IPS DF 19.7 (cell line): ENCODE results near the gene MAGI1.

Source experiments
- DNase-seq: peaks from one replicate; pipeline ENCODE4 v3.0.0-alpha.2; 2013; ENCODE audit warnings: low read depth, low spot score

The MAGI1 gene

DNA sequence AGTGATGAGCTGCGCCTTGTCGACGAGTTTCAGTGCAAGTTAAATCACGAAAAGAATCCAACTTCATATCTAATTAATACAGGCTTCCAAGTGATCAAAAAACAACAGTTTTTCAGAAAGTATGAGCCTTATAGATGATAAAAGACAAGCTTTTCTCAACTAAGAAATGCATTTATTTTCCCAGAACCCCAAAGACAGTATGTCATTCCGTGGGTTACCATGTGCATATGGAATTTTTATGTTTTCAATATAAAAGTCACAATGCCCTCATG is 442.8 kb downstream of the MAGI1 start:
- no peak for DNase-seq

DNA sequence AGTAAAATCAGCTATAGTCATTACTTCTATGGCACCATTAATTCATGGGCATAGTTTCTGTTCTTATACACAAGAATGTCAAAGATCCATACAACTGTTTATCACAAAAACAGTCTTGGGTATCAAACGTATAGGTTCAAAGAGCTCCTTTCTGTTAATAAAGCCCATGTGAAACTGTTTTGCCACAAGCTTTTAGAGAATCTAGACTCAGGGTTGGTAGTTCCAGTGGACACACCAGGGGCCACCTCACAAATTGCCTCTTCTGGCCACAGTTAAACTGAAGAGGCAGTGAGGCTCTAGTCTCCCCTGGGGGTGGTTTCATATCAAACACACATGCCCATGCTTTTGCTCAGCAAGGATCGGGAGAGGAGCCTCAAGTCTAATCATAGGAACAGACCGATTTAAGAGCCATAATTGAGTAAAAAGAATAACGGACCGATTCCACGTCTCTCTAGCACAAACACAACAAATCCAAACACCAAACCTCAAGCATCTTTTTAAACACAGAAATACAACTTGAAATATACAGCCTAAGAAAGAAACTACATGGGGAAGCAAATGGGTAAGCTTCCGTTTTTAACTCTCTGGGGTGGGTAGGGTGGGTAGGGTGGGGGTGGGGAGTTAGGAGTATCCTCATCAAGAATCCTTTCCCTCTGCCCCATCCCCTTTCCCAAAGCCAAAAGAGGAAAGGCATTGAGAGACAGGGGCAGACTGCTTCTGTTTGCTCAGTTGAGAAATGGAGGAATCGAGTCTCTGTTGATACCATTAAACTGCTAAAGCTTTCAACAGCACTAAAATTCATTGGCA is 443.3 kb downstream of the MAGI1 start:
- DNase-seq: no peak

DNA sequence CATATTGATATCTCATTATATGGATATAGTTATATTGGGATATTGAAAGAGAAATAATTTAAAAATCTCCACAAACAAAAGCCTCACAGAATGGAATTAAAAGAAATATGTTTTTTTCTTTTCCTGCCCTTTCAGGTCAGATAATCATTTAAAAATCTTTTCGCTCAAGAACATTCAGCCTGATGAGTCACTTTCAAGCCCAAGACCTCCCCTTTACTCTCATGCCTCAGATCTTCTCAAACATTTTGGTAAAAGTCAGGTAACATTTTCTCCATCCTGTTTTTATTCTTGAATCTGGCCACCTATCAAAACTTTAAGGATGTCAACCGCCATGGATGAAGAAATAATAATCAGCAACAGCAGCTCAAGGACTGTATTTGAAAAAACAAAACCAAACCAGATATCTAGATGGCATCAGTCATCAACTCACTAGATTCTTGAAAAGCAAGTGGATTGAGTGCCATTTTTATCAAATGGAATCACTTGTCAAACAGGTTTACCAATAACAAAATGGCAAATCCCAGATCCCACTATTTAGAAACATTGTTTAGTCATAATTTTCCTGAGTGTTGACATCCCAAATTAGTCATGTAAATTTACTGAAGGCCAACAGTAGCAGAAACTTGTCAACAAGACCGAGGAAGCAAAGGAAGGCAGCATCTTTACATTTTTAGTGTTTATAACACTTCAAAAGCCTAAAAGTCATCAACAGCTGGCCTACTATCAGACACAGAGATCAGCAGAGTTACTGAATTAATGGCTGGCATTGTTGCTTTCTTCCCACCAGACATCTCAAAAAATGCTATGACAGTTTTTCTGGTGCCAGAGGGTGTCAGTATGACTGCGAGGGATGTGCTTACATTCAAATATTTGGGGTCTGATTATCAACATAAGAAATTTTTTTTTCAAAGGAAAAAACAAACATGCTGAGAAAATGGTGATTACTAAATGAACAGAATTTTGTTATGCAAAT is 444.7 kb downstream of the MAGI1 start:
- no peak for DNase-seq

DNA sequence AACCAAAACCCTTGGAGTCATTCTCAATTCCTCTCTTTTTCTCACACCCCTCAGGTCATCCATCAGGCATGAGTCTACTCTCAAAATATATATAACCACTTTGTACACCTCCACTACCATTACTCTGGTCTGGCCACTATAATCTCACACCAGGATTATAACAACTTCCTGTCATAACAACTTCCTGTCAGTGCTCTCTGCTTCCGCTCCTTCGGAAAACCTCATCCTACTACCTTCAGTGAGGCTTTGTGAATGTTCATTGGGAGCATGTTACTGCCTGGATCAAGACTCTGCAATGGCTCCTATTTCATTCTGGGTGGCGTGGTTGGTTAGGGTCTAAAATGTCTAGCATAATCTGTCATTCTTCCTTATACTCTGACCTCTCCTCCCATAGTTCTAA is 447.4 kb downstream of the MAGI1 start:
- no peak for DNase-seq

DNA sequence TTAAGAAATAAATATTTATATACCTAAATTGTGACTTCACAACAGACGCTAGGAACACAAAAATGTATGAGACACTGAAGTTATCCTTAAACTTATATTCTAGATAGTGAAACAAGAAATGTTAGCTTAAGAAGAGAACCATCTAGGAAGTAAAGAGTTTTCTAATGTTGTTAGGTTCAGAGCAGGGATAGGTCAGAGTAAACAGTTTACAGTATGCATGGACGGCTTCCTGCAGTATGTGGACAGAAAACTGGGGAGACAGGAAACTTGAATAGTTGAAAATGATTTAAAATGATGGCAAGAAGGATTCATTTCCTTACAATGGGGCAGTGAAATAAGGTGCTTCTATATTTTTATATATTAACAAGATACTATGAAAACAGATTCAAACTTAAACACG is 449.8 kb downstream of the MAGI1 start:
- no peak for DNase-seq

DNA sequence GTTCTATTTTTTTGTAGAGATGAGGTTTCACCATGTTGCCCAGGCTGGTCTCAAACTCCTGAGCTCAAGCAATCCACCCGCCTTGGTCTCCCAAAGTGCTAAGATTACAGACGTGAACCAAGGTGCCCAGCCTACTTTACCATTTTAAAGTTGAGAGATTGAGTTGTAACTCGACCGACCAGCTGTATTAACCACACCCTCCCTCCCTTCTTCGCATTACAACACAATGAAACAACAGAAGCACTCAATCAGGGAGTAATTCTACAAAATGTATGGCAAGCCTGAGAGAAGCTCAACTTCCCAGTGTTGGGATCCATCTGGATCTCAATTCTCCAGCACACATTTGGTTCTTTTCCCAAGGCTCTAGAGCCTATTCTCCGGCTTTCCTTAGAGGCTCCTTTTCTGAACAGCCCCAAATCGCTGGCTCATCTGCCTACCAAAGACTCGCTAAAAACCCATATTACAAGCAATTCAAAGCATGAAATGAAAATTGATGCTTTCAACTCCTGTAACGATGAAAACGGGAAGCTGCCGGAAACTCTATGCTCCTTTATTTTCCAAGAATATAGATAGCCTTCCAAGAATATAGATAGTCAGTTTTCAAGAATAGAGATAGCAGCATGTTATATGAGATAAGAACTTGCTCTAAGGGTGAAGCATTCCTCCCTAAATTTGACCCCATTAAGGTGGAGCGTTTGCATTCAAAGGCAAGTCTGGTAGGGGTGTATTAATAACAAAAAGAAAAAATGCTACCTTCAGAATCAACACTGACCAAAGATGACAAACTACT is 450.9 kb downstream of the MAGI1 start:
- no peak for DNase-seq

DNA sequence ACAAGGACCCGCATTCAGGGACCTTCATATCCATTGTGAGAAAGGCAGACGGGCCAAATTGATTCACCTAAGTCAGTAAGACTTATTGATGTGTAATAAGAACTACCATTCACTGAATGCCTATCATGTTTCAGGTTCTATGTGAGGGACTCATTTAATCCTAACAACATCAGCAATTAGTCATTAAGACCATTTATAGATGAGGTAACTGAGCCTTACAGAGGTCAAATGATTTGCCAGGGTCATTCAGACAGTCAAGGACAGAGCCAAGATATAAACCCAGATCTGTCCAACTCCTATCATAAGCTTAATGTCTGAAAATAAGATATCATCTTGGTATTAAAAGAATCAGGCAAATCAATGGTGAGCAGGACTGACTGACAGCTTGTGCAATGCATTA is 453.8 kb downstream of the MAGI1 start:
- no peak for DNase-seq

DNA sequence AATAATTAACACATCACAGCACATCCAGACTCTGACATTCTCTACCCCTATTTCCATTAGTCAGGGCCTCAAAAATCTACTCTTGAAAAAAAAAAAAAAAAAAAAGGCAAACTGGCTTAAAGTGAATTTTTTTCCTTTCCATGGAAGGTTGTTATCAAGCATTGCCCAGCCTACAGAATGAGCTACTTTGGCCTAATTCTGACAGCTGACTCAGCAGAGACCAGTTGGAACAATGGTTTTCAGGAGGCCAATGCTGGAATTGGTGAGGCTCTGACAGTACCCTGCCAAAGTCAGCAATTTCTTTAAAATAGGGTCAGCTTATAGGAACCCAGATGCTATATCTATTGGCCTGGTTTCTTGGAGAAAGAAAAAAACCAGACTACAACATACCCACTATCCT is 454.7 kb downstream of the MAGI1 start:
- no peak for DNase-seq

DNA sequence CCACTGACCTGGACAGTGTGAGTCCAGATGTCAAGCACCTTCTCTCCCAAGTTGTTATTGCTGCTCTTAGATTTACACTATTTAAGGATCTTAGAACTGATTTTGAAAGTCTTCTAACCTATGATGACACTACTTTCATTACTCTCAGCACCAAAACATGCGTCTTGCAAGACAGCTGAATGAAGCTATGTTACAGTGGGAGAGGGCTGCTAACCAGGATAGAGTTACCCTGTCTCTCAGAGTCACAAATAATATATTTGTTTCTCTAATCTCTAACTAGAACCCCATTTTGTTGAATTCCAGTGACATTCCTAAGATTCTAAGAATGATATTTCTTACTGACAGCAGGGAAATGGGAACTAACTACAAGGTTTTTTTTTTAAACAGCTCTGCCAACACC is 455.5 kb downstream of the MAGI1 start:
- no peak for DNase-seq

DNA sequence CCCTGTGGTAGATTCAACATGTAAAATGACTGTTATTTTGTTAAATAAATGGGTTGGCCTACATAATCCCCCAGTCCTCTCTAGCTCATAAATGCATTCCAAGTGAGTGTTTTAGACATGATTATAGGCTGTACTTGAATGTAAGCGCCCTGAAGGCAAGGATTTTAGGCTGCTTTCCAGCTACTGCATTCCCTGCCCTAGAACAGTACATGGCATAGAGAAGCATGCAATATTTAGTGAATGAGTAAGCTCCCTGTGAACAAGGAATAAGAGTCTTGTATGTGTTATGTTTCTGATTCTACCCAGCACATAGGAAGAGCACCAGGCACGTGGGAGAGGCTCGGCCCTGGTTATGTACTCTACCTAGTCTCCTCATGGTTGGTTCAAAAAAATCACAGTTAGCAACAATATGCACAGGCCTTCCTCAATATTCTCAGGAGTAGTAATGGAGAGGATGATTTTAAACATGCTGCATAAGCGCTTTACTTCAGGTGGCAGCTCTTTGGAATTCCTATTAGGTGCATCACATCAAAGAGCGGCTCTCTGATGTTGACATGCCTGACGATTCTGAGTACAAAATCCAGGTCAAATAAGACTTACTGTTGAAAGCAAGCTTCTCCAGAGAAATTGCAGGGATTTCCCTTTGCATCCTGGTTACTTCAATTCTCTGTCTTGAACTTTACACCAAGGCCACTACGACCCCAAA is 456.6 kb downstream of the MAGI1 start:
- no peak for DNase-seq

DNA sequence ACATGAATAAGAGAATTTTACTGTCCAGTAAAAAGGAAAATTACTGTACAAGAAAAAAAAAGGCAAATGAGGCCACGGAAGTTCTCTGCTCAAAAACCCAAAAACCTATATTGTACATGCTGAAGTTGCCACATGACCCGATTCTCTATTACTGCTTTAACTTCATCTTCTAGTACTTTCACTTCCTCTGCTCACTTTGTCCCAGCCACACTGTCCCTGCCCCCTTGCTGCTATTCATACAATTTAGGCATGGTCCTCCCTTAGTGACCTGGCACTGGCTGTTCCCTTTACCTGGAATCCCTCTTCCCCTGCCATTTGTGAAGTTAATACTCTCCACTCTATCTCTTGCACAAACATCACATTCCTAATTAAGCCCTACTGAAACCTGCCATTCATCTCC is 457.4 kb downstream of the MAGI1 start:
- DNase-seq: no peak

DNA sequence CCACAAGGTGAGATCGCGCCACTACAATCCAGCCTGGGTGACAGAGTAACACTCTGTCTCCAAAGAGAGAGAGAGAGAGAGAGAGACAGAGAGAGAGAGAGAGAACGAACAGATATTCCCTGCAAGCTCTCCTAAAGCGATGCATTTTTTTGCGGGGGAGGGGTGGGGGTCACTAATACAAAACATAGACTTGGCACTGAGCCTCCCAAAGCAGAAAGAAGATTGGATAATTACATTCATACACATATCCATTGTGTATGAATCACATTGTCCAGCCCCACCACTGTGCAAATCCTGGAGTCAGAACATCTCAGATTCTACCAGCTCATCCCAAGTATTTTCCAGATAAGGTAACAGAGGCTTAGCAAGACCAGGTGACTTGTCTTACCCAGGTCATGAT is 459.9 kb downstream of the MAGI1 start:
- DNase-seq: no peak

DNA sequence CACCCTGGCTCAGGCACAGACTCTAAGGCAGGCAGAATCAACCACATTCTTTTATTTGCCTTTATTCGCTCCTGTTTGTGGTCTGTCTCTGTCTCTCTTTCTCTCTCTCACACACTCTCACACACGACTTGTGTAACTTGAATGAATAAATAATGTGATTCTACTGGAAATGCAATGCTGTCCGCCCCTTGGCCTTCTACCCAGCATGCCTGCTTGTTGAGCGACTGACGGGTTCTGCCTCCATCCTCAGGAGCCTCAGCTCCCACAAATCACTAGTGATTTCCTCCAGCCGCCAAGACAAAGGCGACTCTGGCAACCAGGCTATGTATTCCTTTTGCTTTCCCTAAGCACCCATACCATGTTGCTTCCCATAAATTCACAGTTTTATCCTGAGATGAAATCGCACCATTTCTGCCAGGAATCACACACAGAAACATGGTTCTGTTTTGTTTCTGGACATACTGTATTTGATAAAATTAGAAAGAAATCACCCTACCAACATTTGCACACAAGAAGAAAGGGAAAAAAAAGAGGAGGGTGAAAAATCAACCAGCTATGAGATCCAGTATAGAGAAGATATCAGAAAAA is 460.8 kb downstream of the MAGI1 start:
- no peak for DNase-seq

DNA sequence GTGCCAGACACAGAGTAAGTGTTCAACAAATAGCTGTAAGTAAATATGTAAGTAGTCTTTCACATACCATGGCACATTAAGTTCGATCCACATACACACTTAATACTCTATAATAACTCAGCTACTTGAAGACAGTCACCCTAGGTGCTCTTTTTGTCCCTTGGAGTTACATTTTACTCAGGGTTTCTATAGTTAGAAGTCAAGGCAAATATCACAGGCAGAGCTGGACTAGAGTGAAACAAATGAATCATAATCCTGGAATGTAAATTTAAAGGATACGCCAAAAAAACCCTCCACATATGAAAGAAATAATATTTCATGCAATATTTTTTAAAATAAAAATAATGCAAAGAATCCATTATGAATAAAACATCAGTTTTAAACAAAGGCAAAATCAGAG is 461.8 kb downstream of the MAGI1 start:
- DNase-seq: no peak

DNA sequence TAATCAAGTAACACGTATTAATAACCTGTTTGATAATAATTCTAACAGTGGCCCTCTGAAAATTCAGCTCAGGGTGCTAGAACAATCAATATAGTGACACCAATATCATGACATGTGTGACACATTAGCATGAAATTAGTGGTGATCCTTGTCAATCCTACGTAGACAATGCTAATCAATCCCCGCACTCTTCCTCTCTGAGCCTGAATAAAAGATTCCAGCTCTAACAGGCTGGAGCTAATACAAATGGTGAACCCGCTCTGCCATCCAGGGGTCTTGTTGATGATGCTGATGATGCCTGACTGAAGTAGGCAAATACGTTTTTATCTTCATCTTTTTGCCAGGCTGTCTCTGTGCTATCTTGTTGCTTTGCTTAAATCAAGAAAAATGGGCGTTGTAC is 462.5 kb downstream of the MAGI1 start:
- DNase-seq: no peak

DNA sequence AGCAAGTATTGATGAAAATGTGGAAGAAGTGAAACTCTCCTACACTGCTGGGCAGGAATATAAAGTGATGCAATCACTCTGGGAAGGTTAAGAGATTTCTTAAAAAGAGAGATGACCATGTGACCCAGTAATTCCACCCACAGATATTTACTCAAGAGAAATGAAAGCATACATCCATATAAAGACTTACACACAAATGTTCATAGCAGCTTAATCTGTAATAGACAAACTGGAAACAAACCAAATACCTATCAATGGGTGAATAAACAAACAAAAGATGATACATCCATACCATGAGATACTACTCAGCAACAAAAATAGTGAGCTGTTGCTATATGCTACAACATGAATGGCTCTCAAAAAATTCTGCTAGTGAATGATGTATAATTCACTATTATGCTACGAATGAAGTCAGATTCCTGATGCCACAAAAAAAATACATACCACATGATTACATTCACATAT is 463.3 kb downstream of the MAGI1 start:
- no peak for DNase-seq

DNA sequence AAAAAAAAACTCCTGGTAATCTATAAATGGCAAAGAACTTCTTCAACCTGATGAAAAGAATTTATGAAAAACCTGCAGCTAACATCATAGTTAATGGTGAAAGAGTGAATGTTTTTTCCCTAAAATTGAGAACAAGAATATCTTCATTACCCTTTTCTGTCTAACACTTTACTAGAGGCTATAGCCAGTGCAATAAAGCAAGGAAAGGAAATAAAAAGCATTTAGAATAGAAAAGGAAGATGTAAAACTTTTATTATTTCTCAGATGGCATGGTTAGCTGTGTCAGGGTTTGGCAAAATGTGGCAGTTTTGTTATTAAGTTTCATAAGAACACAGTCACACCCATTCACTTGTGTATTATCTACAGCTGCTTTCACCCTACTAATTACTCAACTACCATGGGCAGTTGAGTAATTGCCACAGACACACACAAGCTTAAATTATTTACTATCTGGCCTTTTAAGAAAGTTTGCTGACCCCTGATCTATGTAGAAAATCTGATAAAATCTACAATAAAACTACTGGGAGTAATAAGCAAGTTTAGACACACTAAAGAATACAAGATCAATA is 465.1 kb downstream of the MAGI1 start:
- no peak for DNase-seq

DNA sequence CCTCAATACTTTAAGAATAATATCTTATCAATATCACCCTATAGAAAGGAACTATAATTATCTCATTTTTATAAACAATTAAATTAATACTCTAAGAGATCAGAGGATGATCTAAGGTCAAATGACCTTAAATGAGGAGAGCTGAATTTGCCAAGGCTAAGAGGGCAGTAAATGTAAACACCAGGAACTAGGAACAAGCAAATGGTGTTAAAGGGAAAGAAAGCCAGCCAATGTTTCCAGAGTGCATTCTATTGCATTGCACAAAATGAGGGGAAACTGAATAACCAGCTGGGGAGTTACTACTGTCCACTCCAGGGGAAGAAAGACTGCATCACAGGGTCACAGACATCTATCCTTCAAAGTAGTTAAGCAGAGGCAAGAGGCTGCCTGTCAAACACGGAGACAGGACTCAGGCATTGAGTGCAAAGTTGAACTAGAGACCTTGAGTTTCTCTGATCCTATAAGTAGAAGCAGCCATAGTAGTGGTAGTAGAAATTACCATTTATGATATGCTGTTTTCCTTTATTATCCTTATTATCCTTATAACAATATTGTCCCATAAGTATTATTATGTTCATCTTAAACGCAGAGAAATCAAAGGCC is 466.4 kb downstream of the MAGI1 start:
- DNase-seq: no peak

DNA sequence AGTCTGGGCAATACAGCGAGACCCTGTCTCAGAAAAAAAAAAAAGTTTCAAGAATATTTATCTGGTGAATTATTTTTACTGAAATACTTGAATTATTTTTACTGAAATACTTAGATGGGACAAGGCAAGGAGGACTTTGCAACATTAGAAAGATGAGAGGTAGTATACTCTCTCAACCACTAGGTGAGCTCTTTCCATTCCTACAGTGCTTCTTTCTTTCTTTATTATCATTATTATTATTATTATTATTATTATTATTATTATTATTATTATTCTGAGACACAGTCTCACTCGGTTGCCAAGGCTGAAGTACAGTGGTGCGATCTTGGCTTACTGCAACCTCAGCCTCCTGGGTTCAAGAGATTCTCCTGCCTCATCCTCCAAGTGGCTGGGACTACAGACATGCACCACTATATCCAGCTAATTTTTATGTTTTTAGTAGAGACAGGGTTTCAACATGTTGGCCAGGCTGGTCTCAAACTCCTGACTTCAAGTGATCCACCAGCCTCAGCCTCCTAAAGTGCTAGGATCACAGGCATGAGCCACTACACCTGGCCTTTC is 468.8 kb downstream of the MAGI1 start:
- no peak for DNase-seq

DNA sequence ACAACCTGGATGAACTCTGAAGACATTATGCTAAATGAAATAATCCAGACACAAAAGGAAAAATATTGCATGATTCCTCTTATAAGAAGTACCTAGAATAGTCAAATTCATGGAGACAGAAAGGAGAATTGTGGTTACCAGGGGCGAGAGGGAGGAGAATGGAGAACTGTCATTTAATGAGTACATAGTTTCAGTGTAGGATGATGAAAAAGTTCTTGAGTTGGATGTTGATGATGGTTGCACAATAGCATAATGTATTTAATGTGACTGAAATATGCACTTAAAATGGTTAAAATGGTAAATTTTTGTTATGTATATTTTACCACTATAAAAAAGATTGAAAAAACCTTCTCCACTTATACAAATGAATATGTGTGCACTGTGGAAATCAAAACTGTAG is 469.6 kb downstream of the MAGI1 start:
- DNase-seq: no peak
